Measurements from ENCODE around the gene LGI2. TPM values are rescaled to one million over a fixed set of nuclear protein-coding genes. Genes with fewer than 3 reads are reported as not detected.
A peak's percentile ranks its signal among the peaks of the same experiment; 100 is the strongest.

Gene LGI2
- total RNA-seq, 5 donors from 2014 or later (not counting 1 experiment from before 2014, with no cell fraction given), result 0.03 TPM; not detected in 4

- Mint-ChIP-seq H3K27me3 (peaks cover 59 to 69% of the 10 kb centered on the region in 2 donors), H3K27ac (no peak overlapping the region), H3K36me3 (no peaks in the 10 kb centered on the region), H3K9me3 (peaks cover 6 to 13% (median 13%) of the 10 kb centered on the region in 3 donors), H3K4me3 (peak overlapping the region in 2 of 3 donors; percentile 23 to 37), H3K4me1 (peaks cover 8 to 11% (median 10%) of the 10 kb centered on the region in 3 donors)
- H3K36me3 ChIP-seq (ENCODE audit: control insufficient read depth in 2 of 2, extremely low read depth in 1 of 2, insufficient read depth in 1 of 2, low read length in 1 of 2), result no peaks in the 10 kb centered on the region
- no peak overlapping the region for H3K27ac ChIP-seq (ENCODE audit: low read length)
- ChIA-PET CTCF (no interaction called here), POLR2A (no interaction called here)
- no peak for ATAC-seq (replicated peaks in 1 of 4)
- H3K27me3 ChIP-seq (replicated peaks in 1 of 2; ENCODE audit: control insufficient read depth in 2 of 2, extremely low read depth in 1 of 2, insufficient read depth in 2 of 2, low read length in 1 of 2), result peaks cover 13 to 38% of the 10 kb centered on the region in 2 experiments
- 7% methylated on average over 22 of the region's 26 CpGs for WGBS (ENCODE audit: insufficient coverage)
- no peak for DNase-seq
- H3K4me1 ChIP-seq (ENCODE audit: control insufficient read depth in 1 of 2, extremely low read depth in 1 of 2, insufficient read depth in 2 of 2, low read length in 2 of 2), result peaks cover 0 to 5% of the 10 kb centered on the region in 2 experiments
- no peak overlapping the region for H3K4me3 ChIP-seq (ENCODE audit: control insufficient read depth in 1 of 2, extremely low read depth in 1 of 2, low read length in 1 of 2)
- H3K9me3 ChIP-seq, result no peaks in the 10 kb centered on the region
Measured at GRCh38 chr4:25031077-25031621, 403 bp upstream of the LGI2 start.

GRCh38 chr4:25029479-25030276 is 1.1 kb downstream of the LGI2 start:
- peaks cover 6 to 9% (median 9%) of the 10 kb centered on the region in 3 donors for H3K9me3 Mint-ChIP-seq
- Histone ChIP-seq H3K27ac (ENCODE audit: low read length) (no peak overlapping the region), H3K36me3 (ENCODE audit: control insufficient read depth in 2 of 2, extremely low read depth in 1 of 2, insufficient read depth in 1 of 2, low read length in 1 of 2) (no peaks in the 10 kb centered on the region), H3K4me1 (ENCODE audit: control insufficient read depth in 1 of 2, extremely low read depth in 1 of 2, insufficient read depth in 2 of 2, low read length in 2 of 2) (peaks cover 0 to 5% of the 10 kb centered on the region in 2 experiments), H3K4me3 (ENCODE audit: control insufficient read depth in 1 of 2, extremely low read depth in 1 of 2, low read length in 1 of 2) (no peak overlapping the region), H3K27me3 (replicated peaks in 1 of 2; ENCODE audit: control insufficient read depth in 2 of 2, extremely low read depth in 1 of 2, insufficient read depth in 2 of 2, low read length in 1 of 2) (peaks cover 13 to 38% of the 10 kb centered on the region in 2 experiments), H3K9me3 (no peaks in the 10 kb centered on the region)
- 36% methylated on average over 16 of the region's 19 CpGs for WGBS (ENCODE audit: insufficient coverage)
- no peak for ATAC-seq (replicated peaks in 1 of 4)
- no peaks in the 10 kb centered on the region for H3K36me3 Mint-ChIP-seq
- H3K4me3 Mint-ChIP-seq, result peak overlapping the region in 2 of 3 donors; percentile 34 to 38
- DNase-seq, result no peak
- H3K27ac Mint-ChIP-seq, result peak overlapping the region in 1 of 2 donors; percentile 48
- CTCF ChIA-PET, result no interaction called here
- POLR2A ChIA-PET, result no interaction called here
- peaks cover 8 to 11% (median 10%) of the 10 kb centered on the region in 3 donors for H3K4me1 Mint-ChIP-seq
- peaks cover 64 to 74% of the 10 kb centered on the region in 2 donors for H3K27me3 Mint-ChIP-seq

- H3K27ac Mint-ChIP-seq, result no peak overlapping the region
- Histone ChIP-seq H3K4me1 (ENCODE audit: control insufficient read depth in 1 of 2, extremely low read depth in 1 of 2, insufficient read depth in 2 of 2, low read length in 2 of 2) (peaks cover 0 to 5% of the 10 kb centered on the region in 2 experiments), H3K9me3 (no peaks in the 10 kb centered on the region), H3K36me3 (ENCODE audit: control insufficient read depth in 2 of 2, extremely low read depth in 1 of 2, insufficient read depth in 1 of 2, low read length in 1 of 2) (no peaks in the 10 kb centered on the region), H3K27ac (ENCODE audit: low read length) (no peak overlapping the region), H3K4me3 (ENCODE audit: control insufficient read depth in 1 of 2, extremely low read depth in 1 of 2, low read length in 1 of 2) (no peak overlapping the region), H3K27me3 (replicated peaks in 1 of 2; ENCODE audit: control insufficient read depth in 2 of 2, extremely low read depth in 1 of 2, insufficient read depth in 2 of 2, low read length in 1 of 2) (peaks cover 13 to 38% of the 10 kb centered on the region in 2 experiments)
- H3K4me3 Mint-ChIP-seq, result no peak overlapping the region
- POLR2A ChIA-PET, result no interaction called here
- peaks cover 64 to 72% of the 10 kb centered on the region in 2 donors for H3K27me3 Mint-ChIP-seq
- H3K36me3 Mint-ChIP-seq, result no peaks in the 10 kb centered on the region
- H3K4me1 Mint-ChIP-seq, result peaks cover 8 to 11% (median 10%) of the 10 kb centered on the region in 3 donors
- ATAC-seq (replicated peaks in 1 of 4) (no peak), DNase-seq (no peak)
- peaks cover under 1% of the 10 kb centered on the region in 3 donors for H3K9me3 Mint-ChIP-seq
- CTCF ChIA-PET, result no interaction called here
- WGBS (ENCODE audit: insufficient coverage), result 80% methylated on average over 1 of the region's 3 CpGs
Measured at GRCh38 chr4:25028851-25029250, 1.9 kb downstream of the LGI2 start.

- no peak for DNase-seq
- CTCF ChIA-PET, result no interaction called here
- WGBS (ENCODE audit: insufficient coverage), result 67% methylated on average over 1 of the region's 1 CpG
- no peaks in the 10 kb centered on the region for H3K36me3 Mint-ChIP-seq
- H3K4me3 Mint-ChIP-seq, result no peak overlapping the region
- Histone ChIP-seq H3K27ac (ENCODE audit: low read length) (no peak overlapping the region), H3K9me3 (no peaks in the 10 kb centered on the region), H3K4me1 (ENCODE audit: control insufficient read depth in 1 of 2, extremely low read depth in 1 of 2, insufficient read depth in 2 of 2, low read length in 2 of 2) (no peaks in the 10 kb centered on the region), H3K27me3 (replicated peaks in 1 of 2; ENCODE audit: control insufficient read depth in 2 of 2, extremely low read depth in 1 of 2, insufficient read depth in 2 of 2, low read length in 1 of 2) (peaks cover 0 to 2% of the 10 kb centered on the region in 2 experiments), H3K36me3 (ENCODE audit: control insufficient read depth in 2 of 2, extremely low read depth in 1 of 2, insufficient read depth in 1 of 2, low read length in 1 of 2) (no peaks in the 10 kb centered on the region), H3K4me3 (ENCODE audit: control insufficient read depth in 1 of 2, extremely low read depth in 1 of 2, low read length in 1 of 2) (no peak overlapping the region)
- no peak overlapping the region for H3K27ac Mint-ChIP-seq
- no peak for ATAC-seq (replicated peaks in 1 of 4)
- POLR2A ChIA-PET, result no interaction called here
- H3K27me3 Mint-ChIP-seq, result peaks cover 35 to 42% of the 10 kb centered on the region in 2 donors
- H3K4me1 Mint-ChIP-seq, result no peaks in the 10 kb centered on the region
- H3K9me3 Mint-ChIP-seq, result no peaks in the 10 kb centered on the region
Measured at GRCh38 chr4:25022766-25023165, 8.0 kb downstream of the LGI2 start.

GRCh38 chr4:25021216-25021615 is 9.5 kb downstream of the LGI2 start:
- Histone ChIP-seq H3K4me1 (ENCODE audit: control insufficient read depth in 1 of 2, extremely low read depth in 1 of 2, insufficient read depth in 2 of 2, low read length in 2 of 2) (no peaks in the 10 kb centered on the region), H3K27ac (ENCODE audit: low read length) (no peak overlapping the region), H3K4me3 (ENCODE audit: control insufficient read depth in 1 of 2, extremely low read depth in 1 of 2, low read length in 1 of 2) (no peak overlapping the region), H3K27me3 (replicated peaks in 1 of 2; ENCODE audit: control insufficient read depth in 2 of 2, extremely low read depth in 1 of 2, insufficient read depth in 2 of 2, low read length in 1 of 2) (no peaks in the 10 kb centered on the region), H3K36me3 (ENCODE audit: control insufficient read depth in 2 of 2, extremely low read depth in 1 of 2, insufficient read depth in 1 of 2, low read length in 1 of 2) (no peaks in the 10 kb centered on the region), H3K9me3 (no peaks in the 10 kb centered on the region)
- Mint-ChIP-seq H3K9me3 (no peaks in the 10 kb centered on the region), H3K27me3 (peaks cover 25 to 33% of the 10 kb centered on the region in 2 donors), H3K4me1 (no peaks in the 10 kb centered on the region), H3K36me3 (no peaks in the 10 kb centered on the region), H3K27ac (no peak overlapping the region), H3K4me3 (no peak overlapping the region)
- DNase-seq (no peak), ATAC-seq (replicated peaks in 1 of 4) (no peak)
- ChIA-PET POLR2A (no interaction called here), CTCF (no interaction called here)
- no CpG with 5 or more reads among the region's 2 CpGs for WGBS (ENCODE audit: insufficient coverage)

GRCh38 chr4:25020236-25020635 is 10.5 kb downstream of the LGI2 start:
- no peaks in the 10 kb centered on the region for H3K9me3 Mint-ChIP-seq
- H3K36me3 Mint-ChIP-seq, result no peaks in the 10 kb centered on the region
- no peak overlapping the region for H3K4me3 Mint-ChIP-seq
- ATAC-seq (replicated peaks in 1 of 4) (no peak), DNase-seq (no peak)
- no peaks in the 10 kb centered on the region for H3K4me1 Mint-ChIP-seq
- WGBS (ENCODE audit: insufficient coverage), result no CpG with 5 or more reads among the region's 5 CpGs
- peaks cover 19 to 27% of the 10 kb centered on the region in 2 donors for H3K27me3 Mint-ChIP-seq
- no peaks in the 10 kb centered on the region for H3K9me3 ChIP-seq
- no peak overlapping the region for H3K27ac ChIP-seq (ENCODE audit: low read length)
- CTCF ChIA-PET, result no interaction called here
- H3K36me3 ChIP-seq (ENCODE audit: control insufficient read depth in 2 of 2, extremely low read depth in 1 of 2, insufficient read depth in 1 of 2, low read length in 1 of 2), result no peaks in the 10 kb centered on the region
- H3K27ac Mint-ChIP-seq, result no peak overlapping the region
- no peaks in the 10 kb centered on the region for H3K27me3 ChIP-seq (replicated peaks in 1 of 2; ENCODE audit: control insufficient read depth in 2 of 2, extremely low read depth in 1 of 2, insufficient read depth in 2 of 2, low read length in 1 of 2)
- POLR2A ChIA-PET, result interaction anchor here in 1 of 2 donors (0.6 kb wide), 1 partner anchor 9 kb away, joined by 4 read pairs; no protein-coding TSS in a partner anchor
- no peak overlapping the region for H3K4me3 ChIP-seq (ENCODE audit: control insufficient read depth in 1 of 2, extremely low read depth in 1 of 2, low read length in 1 of 2)
- H3K4me1 ChIP-seq (ENCODE audit: control insufficient read depth in 1 of 2, extremely low read depth in 1 of 2, insufficient read depth in 2 of 2, low read length in 2 of 2), result no peaks in the 10 kb centered on the region

Data from T-cell (primary cell).